ENCODE data around the gene ABHD1. TPM values are rescaled to one million over a fixed set of nuclear protein-coding genes. Genes with fewer than 3 reads are reported as not detected.

ABHD1 gene
- total RNA-seq, 1 donor from 2014 or later, result 0.31 TPM

DNA sequence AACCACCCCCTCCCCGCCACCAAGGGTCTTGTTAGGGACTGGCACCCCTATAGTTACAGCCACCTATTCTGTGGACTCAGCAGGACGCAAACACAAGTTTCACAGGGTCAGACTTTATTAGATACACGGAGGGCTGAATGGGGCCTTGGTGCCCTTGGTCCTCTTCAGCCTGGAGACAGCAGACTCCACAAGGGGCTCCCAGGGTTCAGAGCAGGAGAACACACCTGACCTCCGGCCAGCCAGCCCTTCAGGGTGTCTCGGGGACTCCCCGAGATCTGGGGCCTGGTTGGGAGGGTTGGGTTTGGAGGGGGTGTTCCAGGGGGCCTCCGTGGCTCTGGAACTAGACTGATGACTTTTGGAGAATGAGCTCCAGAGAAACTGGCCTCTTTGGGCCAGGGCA lies 13.1 kb downstream of the ABHD1 start:
- no peak for DNase-seq

DNA sequence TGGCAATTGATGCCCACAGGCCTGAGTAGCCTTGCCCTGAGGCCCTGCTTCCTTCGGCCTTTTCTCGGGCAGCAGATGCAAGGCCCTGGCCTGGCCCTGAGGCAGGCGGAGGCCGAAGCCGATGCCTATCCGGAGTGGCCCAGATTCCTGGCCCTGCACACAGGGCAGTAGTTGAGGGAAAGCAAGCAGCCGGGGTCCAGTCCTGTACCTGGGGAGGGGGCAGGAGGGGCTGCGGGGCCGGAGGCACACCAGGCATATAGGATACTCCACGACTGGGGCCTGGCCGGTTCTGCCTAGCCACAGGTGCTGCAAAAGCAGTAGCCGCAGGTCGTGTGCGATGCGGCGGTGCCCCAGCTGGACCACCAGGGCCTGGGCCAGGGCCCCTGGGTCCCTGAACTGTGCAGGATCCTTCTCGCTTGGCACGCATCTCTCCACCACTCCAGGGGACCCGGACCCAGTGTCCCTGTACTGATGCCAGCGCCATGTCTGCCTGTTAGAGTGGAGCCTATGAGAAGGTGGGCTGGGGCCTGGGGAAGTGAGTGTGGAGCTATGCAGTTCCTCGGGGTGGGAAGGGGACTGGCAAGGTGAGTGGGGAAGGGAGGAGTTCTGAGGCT lies 13.8 kb downstream of the ABHD1 start:
- DNase-seq, result no peak

DNA sequence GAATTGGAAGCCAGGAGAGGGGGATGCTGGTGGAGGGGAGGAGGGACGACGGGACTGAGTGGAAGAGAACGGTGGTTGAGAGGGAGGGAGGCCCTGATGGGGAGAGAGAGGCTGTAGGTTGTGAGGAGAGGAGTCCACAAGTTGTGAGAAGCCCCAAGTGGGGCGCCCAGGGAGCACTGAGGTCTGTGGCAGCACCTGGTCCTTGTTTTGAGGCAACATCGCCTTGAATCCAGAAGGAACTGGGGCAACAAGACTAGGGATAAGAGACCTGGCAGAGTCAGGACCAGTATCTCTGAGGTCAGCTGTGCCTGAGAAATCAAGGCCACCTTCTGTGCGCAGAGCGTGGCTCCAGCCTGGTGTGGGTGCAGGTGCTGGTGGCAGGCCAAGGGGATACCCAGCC lies 14.5 kb downstream of the ABHD1 start:
- DNase-seq, result no peak

DNA sequence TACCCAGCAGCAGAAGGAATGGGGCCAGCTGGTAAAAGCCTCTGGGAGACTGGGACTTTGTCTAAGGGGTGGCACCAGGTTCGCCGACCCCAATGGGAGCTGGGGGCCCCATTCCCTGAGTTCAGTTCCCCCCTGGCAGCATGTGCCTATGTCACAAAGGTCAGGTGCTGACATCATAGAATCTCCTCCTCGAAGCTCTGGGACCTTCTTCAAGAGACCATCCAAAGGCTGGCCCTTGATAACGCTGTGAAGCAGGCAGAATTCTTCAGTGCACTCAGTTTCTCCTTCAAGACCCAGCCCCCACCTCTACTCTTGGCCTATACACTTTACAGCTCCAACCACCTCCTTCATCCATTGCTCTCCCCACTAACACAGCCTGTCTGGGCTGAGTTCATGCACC lies 15.7 kb downstream of the ABHD1 start, which contains the start of gene PRR30:
Gene PRR30 (minus strand): TSS at position 101 of the 400 bp plus-strand sequence. CDS start 1,081 bp downstream, outside the sequence.
- DNase-seq, result no peak

DNA sequence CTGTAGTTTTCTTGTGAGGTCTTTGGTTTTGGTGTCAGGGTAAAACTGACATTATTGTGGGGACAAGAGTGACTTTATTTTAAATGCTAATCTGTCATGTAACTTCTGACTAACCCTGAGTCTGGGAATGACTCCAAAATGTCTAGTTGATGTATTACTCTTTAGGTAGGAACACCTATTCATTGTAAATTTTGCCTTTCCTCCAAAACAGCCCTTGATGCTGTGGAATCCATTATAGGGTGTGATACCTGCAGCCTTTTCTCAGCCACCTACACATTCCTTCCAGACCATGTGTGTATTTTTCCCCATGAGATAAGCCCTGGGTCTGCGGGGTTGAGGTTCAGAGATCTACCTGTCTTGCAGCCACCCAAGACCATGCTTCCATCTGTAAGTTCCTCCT lies 19.7 kb downstream of the ABHD1 start:
- no peak for DNase-seq

DNA sequence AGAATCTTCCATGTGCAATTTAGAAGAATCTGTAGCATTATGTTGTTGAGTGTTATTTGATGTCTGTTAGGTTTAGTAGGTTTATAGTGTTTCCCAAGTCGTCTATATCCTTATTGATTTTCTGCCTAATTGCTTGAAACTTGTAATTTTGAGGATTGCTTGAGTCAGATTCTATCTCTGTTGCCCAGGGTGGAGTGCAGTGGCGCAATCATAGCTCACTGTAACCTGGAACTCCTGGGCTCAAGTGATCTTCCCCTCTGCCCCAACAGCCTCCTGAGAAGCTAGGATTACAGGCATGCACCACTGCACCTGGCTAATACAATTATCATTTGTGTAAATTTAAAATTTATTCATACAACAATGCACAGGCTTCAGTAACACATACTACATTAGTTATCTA lies 22.1 kb downstream of the ABHD1 start:
- DNase-seq, result no peak

DNA sequence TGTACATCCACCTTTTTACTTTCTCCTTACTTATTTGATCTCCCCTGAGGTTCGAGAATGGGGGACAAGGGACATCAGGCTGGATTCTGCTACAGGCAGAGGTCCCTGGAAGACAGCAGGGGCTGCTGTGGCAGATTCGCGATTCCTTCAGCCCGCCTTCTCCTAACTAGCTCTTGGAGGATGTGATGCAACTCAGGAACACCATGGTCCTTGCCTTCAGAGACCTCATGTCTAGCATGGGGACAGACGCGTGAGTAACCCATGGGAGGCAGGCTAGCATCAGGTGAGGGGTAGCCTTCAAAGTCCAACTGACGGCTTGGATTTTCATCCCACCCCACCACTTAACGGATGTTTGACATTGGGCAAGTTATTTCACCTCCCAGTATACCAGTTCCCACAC lies 24.3 kb downstream of the ABHD1 start:
- no peak for DNase-seq

DNA sequence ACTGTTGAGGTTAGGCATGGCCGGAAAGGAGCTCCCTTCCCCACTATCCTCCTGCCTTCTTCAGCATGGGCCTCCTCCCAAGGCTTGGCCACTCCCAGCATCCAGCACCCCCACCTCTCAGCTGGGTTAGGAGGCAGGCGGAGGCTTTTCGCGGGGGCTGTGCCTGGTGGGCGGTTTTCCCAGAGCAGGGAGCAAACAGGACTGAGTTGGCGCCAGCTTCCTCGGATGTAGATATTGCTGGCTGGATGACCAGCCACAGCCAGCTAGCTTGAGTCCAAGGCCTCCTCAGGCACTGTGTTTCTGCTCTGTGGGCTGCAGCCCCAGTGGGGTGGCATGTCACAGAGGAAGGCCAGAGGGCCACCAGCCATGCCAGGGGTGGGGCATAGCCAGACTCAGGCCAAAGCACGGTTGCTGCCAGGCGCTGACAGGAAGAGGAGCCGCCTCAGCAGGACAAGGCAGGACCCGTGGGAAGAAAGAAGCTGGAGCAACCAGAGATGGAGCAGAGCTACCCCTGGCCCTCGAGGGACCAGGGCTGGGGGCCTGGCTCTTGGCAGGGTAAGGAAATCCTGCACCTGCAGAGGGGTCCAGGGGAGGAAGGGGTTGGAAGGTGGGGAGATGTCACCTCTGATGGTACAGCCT lies 25.3 kb downstream of the ABHD1 start, which contains the start of gene TCF23:
Gene TCF23 (plus strand): TSS at position 204 of the 639 bp plus-strand sequence. CDS start 130 bp downstream, at position 334.
- no peak for DNase-seq

DNA sequence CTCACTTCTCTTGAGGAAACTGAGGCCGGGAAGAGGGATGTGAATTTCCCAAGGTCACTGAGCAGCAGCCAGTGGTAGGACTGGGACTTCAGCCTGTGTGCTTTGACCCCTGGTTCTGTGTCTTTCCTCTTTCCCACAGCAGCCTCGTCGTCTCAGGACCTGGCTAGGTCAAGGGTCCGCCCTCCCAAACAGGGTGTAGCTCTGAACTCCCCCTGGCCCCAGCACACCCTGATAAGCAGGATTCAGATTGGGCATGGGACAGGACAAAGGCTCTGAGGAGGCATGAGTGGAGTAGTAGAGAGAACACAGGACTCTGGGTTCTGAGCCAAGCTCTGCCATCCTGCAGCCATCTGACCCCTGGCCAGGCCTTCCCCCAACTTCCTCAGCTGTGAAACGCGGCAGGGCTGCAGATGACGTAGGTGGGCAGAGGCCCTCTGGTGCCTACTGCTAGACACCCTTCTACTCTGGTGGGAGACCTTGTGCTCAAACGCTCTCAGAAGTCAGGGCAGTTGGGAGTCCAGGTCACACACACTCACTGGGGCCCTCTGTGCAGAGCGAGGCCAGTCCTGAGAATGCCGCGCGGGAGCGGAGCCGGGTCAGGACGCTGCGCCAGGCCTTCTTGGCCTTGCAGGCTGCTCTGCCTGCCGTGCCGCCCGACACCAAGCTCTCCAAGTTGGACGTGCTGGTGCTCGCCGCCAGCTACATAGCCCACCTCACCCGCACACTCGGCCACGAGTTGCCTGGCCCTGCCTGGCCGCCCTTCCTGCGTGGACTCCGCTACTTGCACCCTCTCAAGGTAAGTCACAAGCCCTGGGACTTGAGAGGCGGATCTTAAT lies 26.2 kb downstream of the ABHD1 start:
- no peak for DNase-seq

DNA sequence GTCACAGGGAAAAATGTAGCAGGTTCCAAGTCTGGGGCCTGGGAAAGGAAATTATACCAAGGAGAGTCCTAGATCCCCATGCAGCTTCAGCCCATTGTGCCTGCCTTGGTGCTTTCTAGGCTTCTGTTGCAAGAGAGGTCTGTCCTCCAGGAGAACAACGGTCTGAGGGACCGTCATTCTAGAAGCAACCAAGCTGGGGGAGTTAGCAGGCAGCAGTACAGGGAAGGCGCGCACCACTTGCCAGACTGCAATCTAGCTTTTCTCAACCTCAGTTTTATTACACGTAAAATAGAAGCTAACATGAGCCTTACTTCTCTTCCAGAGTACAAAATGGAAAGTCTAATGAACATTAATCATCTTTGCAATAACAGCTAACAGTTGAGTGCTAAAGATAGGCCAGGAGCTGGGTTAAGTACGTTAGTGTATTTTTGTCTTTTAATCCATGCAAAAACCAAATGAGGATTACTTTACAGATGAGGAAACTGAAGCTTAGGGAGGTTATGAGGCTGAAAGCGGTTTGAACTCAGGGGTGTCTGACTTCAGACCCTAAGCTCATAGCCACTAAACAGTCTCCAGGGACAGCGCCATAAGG lies 27.1 kb downstream of the ABHD1 start:
- DNase-seq, result no peak

DNA sequence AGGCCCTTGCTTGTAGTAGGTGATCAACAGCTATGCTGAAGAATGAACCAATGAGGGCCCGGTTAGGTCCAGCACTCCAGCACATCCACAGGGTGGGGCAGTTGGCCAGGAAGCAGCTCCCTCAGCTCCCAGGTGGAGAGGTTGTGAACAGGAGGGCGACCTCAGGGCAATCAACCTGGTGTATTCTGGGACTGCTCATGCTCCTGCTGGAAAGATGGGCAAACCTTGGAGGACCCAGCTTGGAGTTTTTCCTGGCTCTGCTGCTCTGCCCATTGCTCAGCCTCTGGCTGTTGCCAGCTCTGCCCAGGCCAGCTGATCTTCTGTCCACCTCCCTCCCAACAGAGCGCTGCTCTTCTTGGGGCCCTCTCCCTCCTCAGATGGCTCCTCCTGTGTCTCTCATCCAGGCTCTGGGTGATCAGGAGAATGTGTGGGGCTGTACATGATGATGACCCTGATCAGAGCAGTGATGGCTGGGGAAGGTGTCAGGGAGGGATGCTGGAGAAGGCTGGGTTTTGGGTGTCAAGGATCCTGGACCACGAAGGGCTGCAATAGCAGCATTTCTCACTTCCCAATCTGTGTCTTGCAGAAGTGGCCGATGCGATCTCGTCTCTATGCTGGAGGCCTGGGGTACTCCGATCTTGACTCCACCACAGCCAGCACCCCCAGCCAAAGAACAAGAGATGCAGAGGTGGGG lies 28.6 kb downstream of the ABHD1 start:
- no peak for DNase-seq

DNA sequence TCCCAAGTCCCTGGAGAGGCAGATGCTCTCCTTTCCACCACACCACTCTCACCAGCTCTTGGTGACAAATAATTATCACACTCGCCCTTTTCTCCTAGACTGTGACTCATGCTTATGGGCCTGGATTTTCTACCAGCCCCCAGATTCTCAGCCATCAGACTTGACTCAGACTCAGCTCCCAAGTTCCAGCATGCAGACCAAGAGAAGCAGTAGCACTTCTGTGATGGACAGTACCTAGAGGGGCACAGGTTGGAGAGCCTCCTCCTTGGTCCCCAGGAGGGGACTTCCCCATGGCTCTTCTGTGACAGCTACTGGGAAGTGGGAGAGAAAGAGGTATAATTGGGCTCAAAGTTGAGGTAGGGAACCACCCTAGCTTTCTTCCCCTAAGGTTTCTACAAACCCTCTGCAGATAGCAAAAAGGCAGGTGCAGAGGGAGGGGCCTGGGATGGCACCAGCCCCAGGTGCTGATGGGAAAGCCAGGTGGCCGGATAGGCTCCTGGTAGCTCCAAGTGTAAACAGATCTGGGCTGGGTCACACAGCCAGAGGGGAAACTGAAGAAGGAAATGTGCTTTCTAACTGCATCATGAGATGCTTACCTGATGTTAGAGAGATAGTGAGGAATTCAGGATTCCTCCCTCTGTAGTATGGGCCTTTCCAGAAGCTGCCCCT lies 29.3 kb downstream of the ABHD1 start:
- DNase-seq, result no peak

DNA sequence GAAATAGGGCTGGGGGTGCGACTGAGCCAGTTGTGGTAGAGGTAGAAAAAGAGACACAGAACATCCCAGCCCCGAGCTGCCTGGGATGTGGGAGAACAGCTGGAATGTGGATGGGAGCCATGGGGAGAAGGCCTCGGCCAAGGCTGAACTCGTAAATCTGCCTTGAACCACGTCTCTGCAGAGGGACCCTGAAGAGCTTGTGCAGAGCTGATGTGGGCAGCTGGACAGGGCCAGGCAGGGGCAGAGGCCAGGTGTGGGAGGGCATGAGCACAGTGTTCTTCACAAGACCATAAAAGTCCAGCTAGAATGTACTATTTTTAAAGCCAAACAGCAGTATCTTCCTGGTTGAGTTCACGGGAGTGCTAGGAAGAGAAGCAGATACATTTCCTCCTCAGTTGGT lies 30.9 kb downstream of the ABHD1 start:
- DNase-seq, result no peak

DNA sequence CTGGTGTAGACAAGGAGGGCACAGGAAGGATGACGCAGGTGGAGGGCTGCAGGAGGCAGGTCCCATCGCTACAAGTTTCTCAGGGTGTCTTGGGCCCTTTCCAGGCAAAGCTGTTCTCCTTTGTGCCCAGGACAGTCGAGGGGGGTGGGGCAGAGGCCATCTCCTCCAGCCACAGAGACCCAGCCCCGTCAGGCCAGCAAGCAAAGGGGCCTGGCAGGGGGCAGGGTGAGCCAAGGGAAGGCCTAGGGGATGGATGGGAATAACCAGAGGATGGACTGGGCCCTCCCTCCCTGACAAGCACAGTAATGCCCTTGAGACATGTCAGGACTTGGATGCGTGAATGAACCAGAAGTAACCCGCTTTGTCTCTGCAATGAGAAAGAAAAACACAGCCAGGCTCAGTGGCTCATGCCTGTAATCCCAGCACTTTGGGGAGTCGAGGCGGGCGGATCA lies 31.5 kb downstream of the ABHD1 start:
- DNase-seq, result no peak

DNA sequence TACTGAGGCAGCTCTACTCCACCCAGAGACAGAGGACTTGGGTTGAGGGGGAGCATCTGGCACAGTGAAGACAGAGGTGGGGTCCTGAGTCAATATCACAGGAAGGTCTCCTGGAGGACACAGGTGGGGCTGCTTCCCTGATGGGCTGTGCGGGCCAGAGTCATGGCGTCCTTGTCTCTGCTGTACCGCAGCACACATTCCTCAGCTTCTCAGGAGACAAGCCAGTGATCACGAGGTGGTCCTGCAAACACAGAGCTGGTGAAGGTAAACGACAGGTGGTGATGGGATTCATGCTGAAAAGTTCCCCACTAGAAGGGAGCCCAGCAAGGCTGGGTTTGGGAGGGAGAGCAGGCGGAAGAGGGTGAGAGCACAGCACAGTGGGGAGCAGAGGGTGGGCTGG lies 34.9 kb downstream of the ABHD1 start:
- no peak for DNase-seq

DNA sequence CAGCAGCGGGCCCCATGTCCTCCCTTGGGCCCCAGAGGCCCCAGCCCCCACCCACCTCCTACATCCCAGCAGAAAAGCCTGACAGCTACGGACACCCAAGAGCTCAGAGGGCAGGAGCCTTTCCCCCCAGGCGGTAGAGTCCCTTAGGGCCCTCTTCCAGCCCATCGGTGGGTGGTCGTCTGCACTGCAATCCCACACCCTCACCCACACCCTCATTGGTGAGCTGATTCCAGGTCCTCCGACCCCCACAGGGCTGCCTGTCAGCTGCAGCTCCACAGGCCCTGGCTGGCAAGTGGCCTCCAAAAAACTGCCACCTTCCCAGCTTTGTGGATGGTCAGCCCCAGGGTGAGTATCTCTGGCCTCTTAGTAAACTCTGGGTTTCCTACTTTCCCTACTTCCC lies 35.7 kb downstream of the ABHD1 start:
- DNase-seq, result no peak

DNA sequence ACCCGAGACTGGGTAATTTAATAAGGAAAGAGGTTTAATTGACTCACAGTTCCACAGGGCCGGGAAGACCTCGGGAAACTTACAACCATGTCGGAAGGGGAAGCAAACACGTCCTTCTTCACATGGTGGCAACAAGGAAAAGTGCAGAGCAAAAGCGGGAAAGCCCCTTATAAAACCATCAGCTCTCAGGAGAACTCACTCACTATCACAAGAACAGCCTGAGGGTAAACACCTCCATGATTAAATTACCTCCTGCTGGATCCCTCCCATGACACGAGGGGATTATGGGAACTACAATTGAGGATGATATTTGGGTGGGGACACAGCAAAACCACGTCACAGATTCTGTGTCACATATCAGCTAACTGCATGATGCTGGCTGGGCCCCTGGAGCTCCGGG lies 36.6 kb downstream of the ABHD1 start:
- no peak for DNase-seq

DNA sequence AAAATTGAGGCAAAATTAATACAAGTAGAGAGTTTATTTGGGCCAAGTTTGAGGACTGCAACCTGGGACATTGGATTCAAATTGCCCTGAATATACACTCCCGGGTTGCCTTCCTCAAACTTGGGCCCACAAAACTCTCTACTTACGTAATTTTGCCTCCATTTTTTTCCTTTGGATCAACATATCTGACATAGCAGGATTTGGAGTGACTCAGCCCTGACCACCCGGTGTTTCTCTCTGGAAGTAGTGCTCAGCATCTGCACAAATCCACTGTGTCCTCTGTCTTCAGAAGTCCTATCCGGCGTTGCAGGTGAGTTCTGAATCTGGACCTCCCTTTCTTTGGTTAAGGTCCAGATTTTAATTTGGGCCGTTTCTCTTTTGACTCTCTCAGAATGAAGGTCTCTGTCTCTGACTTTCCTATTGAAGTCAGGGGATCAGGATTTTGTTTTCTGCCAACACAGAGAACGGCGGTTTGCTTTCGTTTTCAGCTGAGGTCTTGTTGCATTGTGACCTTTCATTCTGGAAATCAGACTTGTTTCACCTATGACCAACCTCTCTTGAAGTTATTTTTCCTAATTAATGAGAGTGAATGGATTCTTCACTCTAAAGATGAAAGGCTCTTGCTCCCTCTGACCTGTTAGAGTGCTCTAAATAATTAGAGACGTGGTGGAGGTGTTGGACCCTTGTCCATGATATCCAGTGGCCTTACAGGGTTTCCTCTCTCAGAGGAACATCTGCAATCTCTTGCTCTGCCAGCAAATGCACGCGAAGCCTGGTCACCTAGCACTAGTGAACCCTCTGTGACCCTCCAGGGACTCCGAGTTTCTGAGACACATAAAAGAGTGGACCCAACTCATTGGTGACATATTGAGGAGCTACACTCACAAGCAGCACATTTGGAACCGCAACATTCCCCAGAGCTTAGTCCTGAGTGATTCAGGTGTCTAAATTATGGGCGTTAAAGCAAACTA lies 38.8 kb downstream of the ABHD1 start:
- DNase-seq, result no peak

DNA sequence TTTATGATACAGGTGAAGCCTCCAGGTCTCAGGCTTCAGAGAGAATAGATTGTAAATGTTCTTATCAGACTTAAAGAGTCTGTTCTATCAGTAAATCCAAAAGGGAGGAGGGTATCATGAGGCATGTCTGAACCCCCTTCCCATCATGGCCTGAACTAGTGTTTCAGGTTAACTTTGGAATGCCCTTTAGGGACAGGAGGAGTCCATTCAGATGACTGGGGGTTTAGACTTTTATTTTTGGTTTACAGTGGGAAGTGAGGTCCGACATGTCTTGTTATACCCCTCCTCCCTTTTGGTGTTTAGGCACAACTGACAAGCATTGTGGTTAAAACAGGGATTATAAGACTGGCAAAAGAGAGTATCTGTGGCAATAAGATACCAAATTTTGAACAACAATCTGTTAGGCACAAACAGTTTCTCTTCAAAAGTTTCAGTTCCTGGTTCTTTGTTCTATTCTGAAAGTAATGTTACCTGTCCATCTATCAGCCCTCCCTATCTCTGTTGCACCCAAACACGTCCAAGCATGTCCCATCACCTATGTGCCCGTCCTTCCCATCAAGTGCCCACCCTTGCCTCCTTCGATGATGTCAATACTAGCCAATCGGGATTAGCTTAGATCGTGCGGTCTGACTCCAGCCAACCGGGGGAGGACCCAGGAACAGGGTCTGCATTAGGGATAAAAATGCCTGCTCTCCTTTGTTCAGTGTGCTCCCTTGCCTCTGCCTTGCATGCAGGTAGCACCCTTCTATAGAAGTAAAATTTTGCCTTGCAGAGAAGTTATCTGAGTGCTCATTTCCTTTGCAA lies 41.5 kb downstream of the ABHD1 start:
- DNase-seq, result no peak

Measured in occipital lobe (tissue), 2 donors.